MM.1S (cell line): ENCODE results near the gene RNF34.

Source experiments
- DNase-seq: peaks from one replicate; pipeline ENCODE4 v3.0.0-alpha.2; 2015
- H2AFZ ChIP-seq: fragments of 300-600 bp; sonication (generic); 2 replicates; pipeline ENCODE4 v1.6.0; 2016; ENCODE audit warnings: antibody characterized with exemption, low read length
- H3F3A ChIP-seq: fragments of 300-600 bp; sonication (generic); 2 replicates; pipeline ENCODE4 v1.6.1; 2016; ENCODE audit warnings: mild to moderate bottlenecking, antibody characterized with exemption, low read length, moderate library complexity, mixed read lengths; ENCODE audit not compliant: insufficient read depth
- H3K27ac ChIP-seq: fragments of 300-600 bp; sonication (generic); 2 replicates; pipeline ENCODE4 v1.5.1; 2016; ENCODE audit warnings: mild to moderate bottlenecking, low read length
- H3K27me3 ChIP-seq: fragments of 300-600 bp; sonication (generic); replicated peaks from 2 replicates; pipeline ENCODE4 v1.6.0; 2016; ENCODE audit warnings: low read length; ENCODE audit not compliant: insufficient read depth
- H3K36me3 ChIP-seq: fragments of 300-600 bp; sonication (generic); replicated peaks from 2 replicates; pipeline ENCODE4 v1.6.1; 2016; ENCODE audit warnings: mild to moderate bottlenecking, low read length, mixed read lengths; ENCODE audit not compliant: insufficient read depth
- H3K4me1 ChIP-seq: fragments of 300-600 bp; sonication (generic); 2 replicates; pipeline ENCODE4 v1.6.1; 2016; ENCODE audit warnings: low read length, mixed read lengths
- H3K4me2 ChIP-seq: fragments of 300-600 bp; sonication (generic); 2 replicates; pipeline ENCODE4 v1.6.0; 2016; ENCODE audit warnings: low read depth, low read length
- H3K4me3 ChIP-seq: fragments of 300-600 bp; sonication (generic); 2 replicates; pipeline ENCODE4 v1.5.1; 2016; ENCODE audit warnings: low read length, mixed read lengths
- H3K79me2 ChIP-seq: fragments of 300-600 bp; sonication (generic); 2 replicates; pipeline ENCODE4 v1.6.1; 2016; ENCODE audit warnings: mixed run types, low read length, mixed read lengths
- H3K9ac ChIP-seq: fragments of 300-600 bp; sonication (generic); 2 replicates; pipeline ENCODE4 v1.6.1; 2016; ENCODE audit warnings: low read length, mixed read lengths
- H3K9me2 ChIP-seq: fragments of 300-600 bp; sonication (generic); replicated peaks from 2 replicates; pipeline ENCODE4 v1.6.1; 2016; ENCODE audit warnings: mild to moderate bottlenecking, low read length, mixed read lengths; ENCODE audit not compliant: insufficient read depth
- H3K9me3 ChIP-seq: fragments of 300-600 bp; sonication (generic); replicated peaks from 2 replicates; pipeline ENCODE4 v1.6.1; 2016; ENCODE audit warnings: mild to moderate bottlenecking, low read length, mixed read lengths; ENCODE audit not compliant: insufficient read depth
- H4K20me1 ChIP-seq: fragments of 300-600 bp; sonication (generic); 2 replicates; pipeline ENCODE4 v1.6.1; 2016; ENCODE audit warnings: mild to moderate bottlenecking, low read length, moderate library complexity, mixed read lengths; ENCODE audit not compliant: insufficient read depth
- EZH2 ChIP-seq: fragments of 300-600 bp; sonication (generic); optimal IDR thresholded peaks from 2 replicates; pipeline ENCODE3; 2017; ENCODE audit warnings: low read depth, mild to moderate bottlenecking, antibody characterized with exemption, low read length, mixed read lengths
- EZH2phosphoT487 ChIP-seq: fragments of 300-600 bp; sonication (generic); IDR thresholded peaks from 2 replicates; pipeline ENCODE4 v1.6.1; 2018; ENCODE audit warnings: antibody characterized with exemption, low read length
- TF ChIP-seq, protein P1 (sequence below): fragments of 300-600 bp; sonication (generic); IDR thresholded peaks from 2 replicates; pipeline ENCODE4 v1.5.1; 2016; ENCODE audit warnings: antibody characterized with exemption, low read length, mixed read lengths

Gene RNF34

GRCh38 chr12:121443193-121443870 is 43.4 kb downstream of the RNF34 start:
- no peaks in the 10 kb centered on the region for H3K36me3 ChIP-seq
- no peak overlapping the region for H3K27ac ChIP-seq

DNA sequence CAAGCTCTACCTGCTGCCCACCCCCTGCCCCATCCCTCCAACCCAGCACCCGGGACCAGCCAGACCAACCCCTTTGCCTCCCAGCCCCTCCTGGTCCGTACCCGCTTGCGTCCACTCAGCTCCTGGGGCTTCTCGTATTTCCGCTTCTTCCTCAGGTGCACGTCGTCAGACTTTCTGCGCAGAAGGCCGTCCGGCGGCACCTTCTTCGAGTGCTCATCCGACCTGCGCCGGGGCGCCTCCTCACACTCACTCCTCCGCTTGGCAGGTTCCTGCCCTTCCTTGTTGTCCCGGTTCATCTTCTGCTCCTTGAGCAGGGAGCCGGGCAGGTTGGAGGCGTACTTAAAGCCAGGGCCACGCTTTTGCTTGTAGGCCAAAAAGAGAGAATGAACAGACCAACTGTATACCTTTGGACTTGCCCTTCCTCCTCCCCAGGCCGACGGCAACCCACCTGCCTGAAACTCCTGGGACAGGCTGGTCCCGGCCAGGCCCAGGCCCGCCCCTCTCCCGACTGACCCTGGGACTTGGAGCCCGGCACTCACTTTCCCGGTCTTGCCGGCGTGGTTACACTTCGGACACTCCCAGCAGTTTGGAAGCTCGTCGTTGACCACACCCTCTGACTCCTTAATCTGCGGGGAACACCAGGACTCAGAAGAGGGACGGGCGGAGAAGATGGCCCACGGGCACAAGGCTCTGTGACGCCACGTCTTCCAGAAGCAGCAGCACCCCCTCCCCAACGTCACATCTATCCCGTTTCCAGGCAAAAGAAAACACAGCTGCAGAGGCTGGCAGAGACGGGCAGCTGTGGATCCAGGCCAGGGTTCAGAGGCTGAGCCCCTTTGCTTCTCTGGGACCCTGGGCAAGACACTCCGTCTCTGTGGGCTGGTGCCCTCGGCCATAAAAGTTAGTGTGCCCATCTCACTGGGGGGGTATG is 44.3 kb downstream of the RNF34 start:
- Histone ChIP-seq H3K4me2 (no peak overlapping the region), H3K9me3 (no peaks in the 10 kb centered on the region), H4K20me1 (no peaks in the 10 kb centered on the region), H3K27ac (no peak overlapping the region), H3K4me3 (no peak overlapping the region), H2AFZ (no peak overlapping the region), H3K9ac (no peak overlapping the region), H3F3A (no peaks in the 10 kb centered on the region), H3K4me1 (no peaks in the 10 kb centered on the region), H3K79me2 (peaks cover 6% of the 10 kb centered on the region; the same call in 1 of the 2 replicates), H3K27me3 (no peaks in the 10 kb centered on the region), H3K36me3 (no peaks in the 10 kb centered on the region), H3K9me2 (no peaks in the 10 kb centered on the region)
- TF ChIP-seq, protein P1, sequence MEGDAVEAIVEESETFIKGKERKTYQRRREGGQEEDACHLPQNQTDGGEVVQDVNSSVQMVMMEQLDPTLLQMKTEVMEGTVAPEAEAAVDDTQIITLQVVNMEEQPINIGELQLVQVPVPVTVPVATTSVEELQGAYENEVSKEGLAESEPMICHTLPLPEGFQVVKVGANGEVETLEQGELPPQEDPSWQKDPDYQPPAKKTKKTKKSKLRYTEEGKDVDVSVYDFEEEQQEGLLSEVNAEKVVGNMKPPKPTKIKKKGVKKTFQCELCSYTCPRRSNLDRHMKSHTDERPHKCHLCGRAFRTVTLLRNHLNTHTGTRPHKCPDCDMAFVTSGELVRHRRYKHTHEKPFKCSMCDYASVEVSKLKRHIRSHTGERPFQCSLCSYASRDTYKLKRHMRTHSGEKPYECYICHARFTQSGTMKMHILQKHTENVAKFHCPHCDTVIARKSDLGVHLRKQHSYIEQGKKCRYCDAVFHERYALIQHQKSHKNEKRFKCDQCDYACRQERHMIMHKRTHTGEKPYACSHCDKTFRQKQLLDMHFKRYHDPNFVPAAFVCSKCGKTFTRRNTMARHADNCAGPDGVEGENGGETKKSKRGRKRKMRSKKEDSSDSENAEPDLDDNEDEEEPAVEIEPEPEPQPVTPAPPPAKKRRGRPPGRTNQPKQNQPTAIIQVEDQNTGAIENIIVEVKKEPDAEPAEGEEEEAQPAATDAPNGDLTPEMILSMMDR: no peak
- TF ChIP-seq EZH2phosphoT487 (no peak), EZH2 (no peak)
- DNase-seq: no peak

More at GRCh38 chr12:121443193-121443870, 43.4 kb downstream of the RNF34 start:
- H2AFZ ChIP-seq: no peak overlapping the region
- no peak overlapping the region for H3K4me3 ChIP-seq
- H3K79me2 ChIP-seq: peaks cover under 1% of the 10 kb centered on the region; the same call in 1 of the 2 replicates
- H3K4me2 ChIP-seq: no peak overlapping the region
- no peaks in the 10 kb centered on the region for H3F3A ChIP-seq
- H3K4me1 ChIP-seq: no peaks in the 10 kb centered on the region
- peak; percentile 20 for DNase-seq
- TF ChIP-seq EZH2 (no peak), EZH2phosphoT487 (no peak)
- TF ChIP-seq, protein P1: peak; percentile 60
- H4K20me1 ChIP-seq: no peaks in the 10 kb centered on the region
- no peaks in the 10 kb centered on the region for H3K9me2 ChIP-seq
- no peaks in the 10 kb centered on the region for H3K9me3 ChIP-seq
- no peak overlapping the region for H3K9ac ChIP-seq
- H3K27me3 ChIP-seq: no peaks in the 10 kb centered on the region

DNA sequence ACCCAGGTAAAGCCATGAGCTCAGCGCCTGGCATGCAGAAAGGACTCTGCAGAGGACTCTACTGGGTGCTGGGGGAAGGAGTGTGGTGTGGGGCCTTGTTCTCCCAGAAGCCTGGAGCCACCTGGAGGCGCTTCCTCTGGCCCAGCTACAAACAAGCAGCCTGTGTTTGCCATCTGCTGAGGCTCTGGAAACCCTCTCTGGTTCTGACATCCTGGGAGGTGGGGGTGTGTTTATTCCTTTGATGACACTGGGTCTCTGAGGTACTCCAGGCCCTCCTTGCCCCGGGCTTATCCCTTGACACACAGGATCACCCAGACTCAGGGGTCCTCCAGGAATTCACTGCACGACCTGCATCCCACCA is 44.9 kb downstream of the RNF34 start:
- no peak for DNase-seq
- no peaks in the 10 kb centered on the region for H3K4me1 ChIP-seq
- no peak overlapping the region for H2AFZ ChIP-seq
- no peaks in the 10 kb centered on the region for H3K9me3 ChIP-seq
- H3K27ac ChIP-seq: no peak overlapping the region
- H3K9me2 ChIP-seq: no peaks in the 10 kb centered on the region
- no peak for TF ChIP-seq EZH2
- TF ChIP-seq EZH2phosphoT487: no peak
- TF ChIP-seq, protein P1: no peak
- no peaks in the 10 kb centered on the region for H3F3A ChIP-seq
- H4K20me1 ChIP-seq: no peaks in the 10 kb centered on the region
- no peaks in the 10 kb centered on the region for H3K36me3 ChIP-seq
- no peaks in the 10 kb centered on the region for H3K27me3 ChIP-seq
- H3K4me3 ChIP-seq: no peak overlapping the region
- peaks cover 6% of the 10 kb centered on the region; the same call in 1 of the 2 replicates for H3K79me2 ChIP-seq
- no peak overlapping the region for H3K9ac ChIP-seq
- no peak overlapping the region for H3K4me2 ChIP-seq
